HepG2 (cell line): Measurements from ENCODE around the gene GHRH. TPM values are rescaled to one million over a fixed set of nuclear protein-coding genes. Genes with fewer than 3 reads are reported as not detected.

Experiments
- ATAC-seq: fragments of 200-7000 bp; cut with Tn5 transposase; 3 replicates; pipeline ENCODE4 v1.9.1; 2020; ENCODE audit warnings: mild to moderate bottlenecking, moderate library complexity
- BruUV-seq: library from RNA; stranded (reverse); fragments of 400-500 nt; replicated peaks from 2 replicates; lab custom pipeline; 2021; lab: Mats Ljungman, UMichigan
- CTCF ChIA-PET: fragments of 300-600 bp; formaldehyde crosslinking; extraction: SDS; loops from one replicate; lab custom pipeline; 2021; ENCODE audit warnings: low total read pairs, inconsistent platforms, low intra/inter-chr PET ratio; lab: Yijun Ruan, JAX
- POLR2A ChIA-PET: fragments of 350-600 bp; sonication (Branson Sonifier 250); formaldehyde crosslinking; loops from one replicate; lab custom pipeline; 2020; ENCODE audit warnings: antibody characterized with exemption, inconsistent platforms; lab: Yijun Ruan, JAX
- DNase-seq: peaks from one replicate; pipeline ENCODE4 v3.0.0-alpha.2; 2015; ENCODE audit warnings: low spot score
- FAIRE-seq: peaks from 3 replicates; lab custom pipeline; 2011; peaks lifted over from hg19 to GRCh38; lab: Jason Lieb, UNC
- H2AFZ ChIP-seq: one replicate; pipeline ENCODE4 v1.6.1; 2011; ENCODE audit warnings: low read length, inconsistent platforms
- H3K27ac ChIP-seq: fragments of 300-600 bp; 3 replicates; pipeline ENCODE4 v1.8.0; 2011; ENCODE audit warnings: mixed run types, mild to moderate bottlenecking, mixed read lengths, low read length, inconsistent platforms; ENCODE audit not compliant: insufficient read depth; ENCODE audit errors: extremely low read length
- H3K27me3 ChIP-seq, 2 experiments: fragments of 200-600 bp in 1 of 2; 2 replicates in 1 of 2; 3 replicates in 1 of 2; pipeline versions ENCODE4 v1.6.0 to v1.8.0; 2011; ENCODE audit warnings: low read length in 2 of 2, mild to moderate bottlenecking in 2 of 2, moderate library complexity in 2 of 2, inconsistent platforms in 1 of 2; ENCODE audit not compliant: insufficient read depth in 2 of 2, control insufficient read depth in 1 of 2
- H3K36me3 ChIP-seq, 2 experiments: fragments of 200-600 bp in 1 of 2; replicated peaks in 1 of 2; 2 replicates in 1 of 2; 3 replicates in 1 of 2; pipeline versions ENCODE4 v1.5.1 to v1.8.0; 2011; ENCODE audit warnings: low read length in 2 of 2, inconsistent platforms in 1 of 2; ENCODE audit not compliant: insufficient read depth in 2 of 2, control insufficient read depth in 1 of 2
- H3K4me1 ChIP-seq: 2 replicates; pipeline ENCODE4 v1.5.1; 2012; ENCODE audit warnings: low read length, inconsistent platforms; ENCODE audit not compliant: insufficient read depth
- H3K4me2 ChIP-seq: 2 replicates; pipeline ENCODE4 v1.6.0; 2011; ENCODE audit warnings: low read depth, low read length, inconsistent platforms
- H3K4me3 ChIP-seq, 3 experiments: fragments of 200-600 bp in 1 of 3; sonication (generic), shearing (Covaris generic) in 1 of 3; replicated peaks in 1 of 3; 2 replicates each; pipeline ENCODE4 v1.5.1; 2011 to 2016; ENCODE audit warnings: low read length in 3 of 3, inconsistent platforms in 2 of 3, low read depth in 2 of 3, mild to moderate bottlenecking in 2 of 3, control low read depth in 1 of 3, mixed read lengths in 1 of 3; ENCODE audit not compliant: insufficient read depth in 1 of 3
- H3K79me2 ChIP-seq: one replicate; pipeline ENCODE4 v1.6.1; 2011; ENCODE audit warnings: low read length, inconsistent platforms; ENCODE audit not compliant: insufficient read depth
- H3K9ac ChIP-seq: 2 replicates; pipeline ENCODE4 v1.6.0; 2011; ENCODE audit warnings: mild to moderate bottlenecking, low read depth, low read length, inconsistent platforms; ENCODE audit not compliant: insufficient read depth
- H3K9me3 ChIP-seq: 2 replicates; pipeline ENCODE4 v1.5.1; 2012; ENCODE audit warnings: mild to moderate bottlenecking, low read length
- H4K20me1 ChIP-seq: 2 replicates; pipeline ENCODE4 v1.6.0; 2011; ENCODE audit warnings: inconsistent platforms, mild to moderate bottlenecking, low read length, moderate library complexity; ENCODE audit not compliant: insufficient read depth
- DPF2 ChIP-seq: sonication (generic); formaldehyde crosslinking; IDR thresholded peaks from 2 replicates; pipeline ENCODE4 v1.4.0; 2020; ENCODE audit warnings: mild to moderate bottlenecking, low read depth, missing genetic modification reagents, borderline replicate concordance
- FOXA1 ChIP-seq, 2 experiments: fragments of 450-650 bp in 1 of 2; sonication (generic) in 1 of 2; formaldehyde crosslinking in 1 of 2; IDR thresholded peaks; 2 replicates each; pipeline versions ENCODE4 v1.4.0 to v1.6.1; 2016 to 2020; ENCODE audit warnings: missing genetic modification reagents in 1 of 2
- NR2F1 ChIP-seq, 2 experiments: fragments of 450-650 bp in 1 of 2; formaldehyde crosslinking in 1 of 2; IDR thresholded peaks; 2 replicates each; pipeline versions ENCODE4 v1.5.0 to v1.6.1; 2016 to 2020; ENCODE audit warnings: mild to moderate bottlenecking in 1 of 2, missing compliant biosample characterization in 1 of 2, missing genetic modification reagents in 1 of 2, moderate library complexity in 1 of 2
- ZBTB38 ChIP-seq: sonication (generic); formaldehyde crosslinking; IDR thresholded peaks from 2 replicates; pipeline ENCODE4 v1.5.1; 2020; ENCODE audit warnings: mild to moderate bottlenecking, missing genetic modification reagents
- ZNF451 ChIP-seq: sonication (generic); formaldehyde crosslinking; IDR thresholded peaks from 2 replicates; pipeline ENCODE4 v1.5.0; 2020; ENCODE audit warnings: mild to moderate bottlenecking, missing genetic modification reagents
- WGBS: methylation state at CpG from one replicate; pipeline ENCODE4 v1.1.6; 2017; ENCODE audit warnings: low lambda C conversion rate; 5-methylcytosine and 5-hydroxymethylcytosine counted together
- in situ Hi-C: cut with HindIII; loops from 2 replicates; pipeline ENCODE4 v1.10.0; 2017; ENCODE audit warnings: low pct_unique_long_range_greater_than_20kb; ENCODE audit not compliant: extremely low pct_ligation_motif_present
- intact Hi-C: fragments of 100-400 bp; cut with micrococcal nuclease; formaldehyde crosslinking; loops from one replicate; pipeline ENCODE4 v1.10.0; 2022; ENCODE audit not compliant: unreplicated experiment
- polyA plus RNA-seq, 8 experiments: library from polyadenylated mRNA; depleted of rRNA in 3 of 8; stranded (reverse) in 7 of 8; unstranded in 1 of 8; fragments of >200 nt; fragmentation: Illumina TruSeq in 4 of 8; extraction: Trizol in 4 of 8; gene quantifications; 2 replicates each; pipeline versions ENCODE4 v1.2.1 to v1.2.3, GENCODE V29; 2011 to 2016; ENCODE audit warnings: low read depth in 4 of 8, missing spikeins in 1 of 8, mixed read lengths in 1 of 8; ENCODE audit not compliant: insufficient read depth in 1 of 8
- total RNA-seq, 5 experiments: library from RNA; depleted of rRNA; stranded (reverse); fragments of >200 nt; fragmentation: Illumina TruSeq; extraction: Trizol; gene quantifications; 2 replicates each; pipeline ENCODE4 v1.2.3, GENCODE V29; 2016; ENCODE audit warnings: low read depth in 1 of 5
- TF ChIP-seq, protein P1 (sequence below): sonication (generic); formaldehyde crosslinking; IDR thresholded peaks from 2 replicates; pipeline ENCODE4 v1.4.0; 2020; ENCODE audit warnings: missing genetic modification reagents

Gene GHRH
- total and polyA plus RNA-seq, 2 of the 13 experiments (the other 11 are each of a cell fraction or from before 2014, with no cell fraction given), result not detected

DNA sequence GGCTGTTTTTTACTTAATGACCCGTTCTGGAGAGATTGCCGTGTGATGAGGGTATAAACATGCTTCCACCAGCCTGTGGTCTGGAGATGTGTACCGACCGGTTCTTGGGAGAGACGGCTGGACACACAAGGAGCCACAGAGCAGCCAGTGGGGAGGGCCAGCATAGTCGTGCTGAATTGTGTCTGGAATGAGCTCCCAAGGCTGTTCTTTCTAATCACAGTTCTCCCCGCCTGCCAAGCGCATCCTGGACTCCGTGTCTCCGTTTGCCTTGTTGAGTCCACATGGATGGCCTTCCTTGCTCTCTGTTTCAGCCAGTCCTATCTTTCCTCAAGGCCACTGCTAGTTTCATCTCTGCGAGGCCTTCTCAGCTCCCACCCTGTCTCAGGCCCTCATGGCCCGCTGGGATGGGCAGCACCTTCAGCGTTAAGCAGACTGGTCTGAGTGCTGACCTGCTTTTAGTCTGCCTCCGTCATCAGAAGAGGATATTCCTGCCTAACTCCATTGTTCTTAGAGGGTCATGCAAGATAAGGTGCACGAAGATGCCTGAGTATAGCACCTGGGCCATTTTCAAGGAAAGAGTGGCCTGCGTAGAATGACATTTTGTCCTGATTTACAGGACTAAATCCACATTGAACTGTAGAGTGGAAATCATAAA is 48.4 kb upstream of the GHRH start:
- Histone ChIP-seq H4K20me1 (no peaks in the 10 kb centered on the region), H2AFZ (no peak overlapping the region), H3K9me3 (no peaks in the 10 kb centered on the region), H3K79me2 (peaks cover 2% of the 10 kb centered on the region), H3K4me2 (no peak overlapping the region), H3K4me1 (peaks cover 20% of the 10 kb centered on the region), H3K9ac (no peak overlapping the region), H3K4me3 (no peak overlapping the region), H3K27ac (no peak overlapping the region), H3K27me3 (no peaks in the 10 kb centered on the region), H3K36me3 (peaks cover 8 to 24% of the 10 kb centered on the region in 2 experiments; a peak in 4 of 5 replicates)
- in situ Hi-C loops (no loop called here), intact Hi-C loops (no loop called here)
- POLR2A ChIA-PET, result no interaction called here
- no peak for ATAC-seq
- TF ChIP-seq ZNF451 (CRISPR knock-in tag), result 0 out of 2 replicates have a peak, but pooled peaks have one; percentile 33
- no peak for TF ChIP-seq DPF2 (CRISPR knock-in tag)
- TF ChIP-seq, protein P1, sequence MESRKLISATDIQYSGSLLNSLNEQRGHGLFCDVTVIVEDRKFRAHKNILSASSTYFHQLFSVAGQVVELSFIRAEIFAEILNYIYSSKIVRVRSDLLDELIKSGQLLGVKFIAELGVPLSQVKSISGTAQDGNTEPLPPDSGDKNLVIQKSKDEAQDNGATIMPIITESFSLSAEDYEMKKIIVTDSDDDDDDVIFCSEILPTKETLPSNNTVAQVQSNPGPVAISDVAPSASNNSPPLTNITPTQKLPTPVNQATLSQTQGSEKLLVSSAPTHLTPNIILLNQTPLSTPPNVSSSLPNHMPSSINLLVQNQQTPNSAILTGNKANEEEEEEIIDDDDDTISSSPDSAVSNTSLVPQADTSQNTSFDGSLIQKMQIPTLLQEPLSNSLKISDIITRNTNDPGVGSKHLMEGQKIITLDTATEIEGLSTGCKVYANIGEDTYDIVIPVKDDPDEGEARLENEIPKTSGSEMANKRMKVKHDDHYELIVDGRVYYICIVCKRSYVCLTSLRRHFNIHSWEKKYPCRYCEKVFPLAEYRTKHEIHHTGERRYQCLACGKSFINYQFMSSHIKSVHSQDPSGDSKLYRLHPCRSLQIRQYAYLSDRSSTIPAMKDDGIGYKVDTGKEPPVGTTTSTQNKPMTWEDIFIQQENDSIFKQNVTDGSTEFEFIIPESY, result peak; percentile 40; the same call in 1 of the 2 replicates
- no peak for TF ChIP-seq NR2F1 (CRISPR knock-in tag; IDR thresholded peaks at IDR 0.05)
- TF ChIP-seq ZBTB38 (CRISPR knock-in tag), result peak; percentile 74; the same call in 1 of the 2 replicates
- no peak for TF ChIP-seq FOXA1 (IDR thresholded peaks at IDR 0.05)
- 0 out of 2 replicates have a peak, but pooled peaks have one; percentile 17 for TF ChIP-seq FOXA1 (CRISPR knock-in tag; IDR thresholded peaks at IDR 0.05)
- no peak for DNase-seq
- WGBS, result 90% methylated on average over 16 of the region's 16 CpGs
- no TSS peak for BruUV-seq
- no peak for FAIRE-seq
- CTCF ChIA-PET, result no interaction called here
